Loucy (cell line): ENCODE measurements around the gene COPS3.

Source experiments
- H2AFZ ChIP-seq: fragments of 200-600 bp; sonication (generic); 2 replicates; pipeline ENCODE4 v1.6.0; 2016; ENCODE audit warnings: antibody characterized with exemption, mild to moderate bottlenecking, low read length, moderate library complexity
- H3F3A ChIP-seq: fragments of 200-600 bp; 2 replicates; pipeline ENCODE4 v1.6.0; 2016; ENCODE audit warnings: antibody characterized with exemption, low read depth, mild to moderate bottlenecking
- H3K27me3 ChIP-seq: fragments of 200-600 bp; sonication (generic); 2 replicates; pipeline ENCODE4 v1.6.1; 2014; ENCODE audit warnings: low read length, mild to moderate bottlenecking; ENCODE audit not compliant: insufficient read depth, poor library complexity, severe bottlenecking
- H3K36me3 ChIP-seq: fragments of 200-600 bp; sonication (generic); 2 replicates; pipeline ENCODE4 v1.6.1; 2016; ENCODE audit warnings: low read length; ENCODE audit not compliant: insufficient read depth
- H3K4me1 ChIP-seq: fragments of 200-600 bp; sonication (generic); 2 replicates; pipeline ENCODE4 v1.5.1; 2014; ENCODE audit warnings: low read length, mild to moderate bottlenecking; ENCODE audit not compliant: insufficient read depth, poor library complexity, severe bottlenecking
- H3K4me2 ChIP-seq: fragments of 200-600 bp; sonication (generic); 2 replicates; pipeline ENCODE4 v1.6.0; 2014; ENCODE audit warnings: antibody characterized with exemption, low read length, low read depth, mild to moderate bottlenecking; ENCODE audit not compliant: poor library complexity, severe bottlenecking
- H3K4me3 ChIP-seq: fragments of 200-600 bp; sonication (generic); 2 replicates; pipeline ENCODE4 v1.5.1; 2014; ENCODE audit warnings: low read length, mild to moderate bottlenecking, mixed read lengths; ENCODE audit not compliant: poor library complexity, severe bottlenecking
- H3K79me2 ChIP-seq: fragments of 200-600 bp; sonication (generic); 2 replicates; pipeline ENCODE4 v1.6.1; 2014; ENCODE audit warnings: low read length; ENCODE audit not compliant: insufficient read depth
- H3K9ac ChIP-seq: fragments of 200-600 bp; sonication (generic); 2 replicates; pipeline ENCODE4 v1.6.0; 2014; ENCODE audit warnings: mild to moderate bottlenecking, low read depth, low read length, moderate library complexity; ENCODE audit not compliant: poor library complexity, severe bottlenecking
- H3K9me2 ChIP-seq: fragments of 200-600 bp; sonication (generic); replicated peaks from 2 replicates; pipeline ENCODE4 v1.6.1; 2016; ENCODE audit warnings: low read depth, low read length, mixed read lengths
- H3K9me3 ChIP-seq: fragments of 200-600 bp; sonication (generic); 2 replicates; pipeline ENCODE4 v1.6.1; 2014; ENCODE audit warnings: mild to moderate bottlenecking, antibody characterized with exemption, low read length, low read depth; ENCODE audit not compliant: insufficient read depth
- H4K20me1 ChIP-seq: fragments of 200-600 bp; sonication (generic); 2 replicates; pipeline ENCODE4 v1.6.0; 2014; ENCODE audit warnings: antibody characterized with exemption, low read length, mild to moderate bottlenecking; ENCODE audit not compliant: insufficient read depth, poor library complexity, severe bottlenecking
- CTCF ChIP-seq: fragments of 200-600 bp; sonication (generic); conservative IDR thresholded peaks from 2 replicates; pipeline ENCODE4 v1.5.1; 2014; ENCODE audit warnings: mild to moderate bottlenecking, antibody characterized with exemption, low read length
- EZH2phosphoT487 ChIP-seq: fragments of 200-600 bp; IDR thresholded peaks from 2 replicates; pipeline ENCODE4 v1.6.1; 2018; ENCODE audit warnings: antibody characterized with exemption, mild to moderate bottlenecking, moderate library complexity, borderline replicate concordance

Gene COPS3

GRCh38 chr17:17226451-17227265 is 54.4 kb downstream of the COPS3 start:
- H3K9me3 ChIP-seq = no peaks in the 10 kb centered on the region
- H3K4me2 ChIP-seq = no peak overlapping the region
- H3K4me1 ChIP-seq = no peaks in the 10 kb centered on the region
- TF ChIP-seq EZH2phosphoT487 (no peak), CTCF (no peak)
- H4K20me1 ChIP-seq = no peaks in the 10 kb centered on the region
- no peak overlapping the region for H3K9ac ChIP-seq
- H3F3A ChIP-seq = no peaks in the 10 kb centered on the region
- no peaks in the 10 kb centered on the region for H3K9me2 ChIP-seq
- H3K79me2 ChIP-seq = no peaks in the 10 kb centered on the region
- H2AFZ ChIP-seq = no peak overlapping the region
- no peak overlapping the region for H3K4me3 ChIP-seq
- no peaks in the 10 kb centered on the region for H3K27me3 ChIP-seq
- H3K36me3 ChIP-seq = peaks cover 65% of the 10 kb centered on the region; the same call in 1 of the 2 replicates

- TF ChIP-seq CTCF (no peak), EZH2phosphoT487 (no peak)
- Histone ChIP-seq H3K9ac (no peak overlapping the region), H3K9me2 (no peaks in the 10 kb centered on the region), H3K4me2 (no peak overlapping the region), H3K27me3 (no peaks in the 10 kb centered on the region), H3K4me1 (no peaks in the 10 kb centered on the region), H2AFZ (no peak overlapping the region), H3F3A (no peaks in the 10 kb centered on the region), H4K20me1 (no peaks in the 10 kb centered on the region), H3K9me3 (no peaks in the 10 kb centered on the region), H3K4me3 (no peak overlapping the region), H3K36me3 (peaks cover 73% of the 10 kb centered on the region; the same call in 1 of the 2 replicates), H3K79me2 (no peaks in the 10 kb centered on the region)
These were observed 55.1 kb downstream of the COPS3 start for GRCh38 chr17:17225901-17226300.

- Histone ChIP-seq H3K36me3 (peaks cover 67% of the 10 kb centered on the region; the same call in 1 of the 2 replicates), H3K79me2 (no peaks in the 10 kb centered on the region)
- no peak for TF ChIP-seq CTCF
- TF ChIP-seq EZH2phosphoT487 = no peak
These were observed 56.9 kb downstream of the COPS3 start for GRCh38 chr17:17224137-17224536.

More at GRCh38 chr17:17224137-17224536, 56.9 kb downstream of the COPS3 start:
- Histone ChIP-seq H3K9ac (no peak overlapping the region), H3K9me2 (no peaks in the 10 kb centered on the region), H4K20me1 (no peaks in the 10 kb centered on the region), H3K4me1 (no peaks in the 10 kb centered on the region), H3K4me2 (no peak overlapping the region), H3K9me3 (no peaks in the 10 kb centered on the region), H3K4me3 (no peak overlapping the region), H3F3A (no peaks in the 10 kb centered on the region), H3K27me3 (no peaks in the 10 kb centered on the region), H2AFZ (no peak overlapping the region)
